DLD1 (cell line): ENCODE measurements around the gene PCDHB9.
"Not testable (repeated sequence)": the region's sequence is repeated elsewhere in the genome, so short reads cannot be mapped to it uniquely, and the experiment has no call there.

Experiments
- in situ Hi-C: cut with HindIII; loops from 2 replicates; pipeline ENCODE4 v1.10.0; 2017; ENCODE audit warnings: low sequenced_read_pairs

PCDHB9 gene

DNA sequence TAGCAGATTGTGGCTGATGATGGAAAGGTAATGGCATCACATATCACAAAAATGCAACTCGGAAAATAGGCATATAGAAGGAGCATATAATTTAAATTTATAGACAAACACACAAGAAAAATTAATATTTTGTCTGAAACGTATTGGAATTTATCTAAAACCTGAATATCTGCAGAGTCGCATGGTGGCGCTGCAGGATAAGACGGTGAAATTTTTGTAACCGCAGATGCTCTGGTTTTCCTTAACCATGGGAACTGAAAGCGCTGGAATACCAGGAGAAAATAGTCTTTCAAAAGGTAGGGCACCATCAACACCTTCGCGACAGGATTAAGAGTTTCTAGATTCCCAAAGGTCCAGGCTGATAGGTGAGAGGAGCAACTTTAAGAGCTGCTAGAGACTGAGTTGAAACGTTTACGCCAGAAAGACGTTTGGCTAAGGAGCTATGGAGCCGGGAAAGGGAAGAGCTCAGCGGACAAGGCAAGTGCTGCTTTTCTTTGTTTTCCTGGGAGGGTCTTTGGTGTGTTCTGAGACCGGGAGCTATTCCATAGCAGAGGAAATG lies 47.2 kb downstream of the PCDHB9 start:
- in situ Hi-C loops: no loop called here

- in situ Hi-C loops: not testable (repeated sequence)
Measured at GRCh38 chr5:141235922-141236321, 49.0 kb downstream of the PCDHB9 start.

DNA sequence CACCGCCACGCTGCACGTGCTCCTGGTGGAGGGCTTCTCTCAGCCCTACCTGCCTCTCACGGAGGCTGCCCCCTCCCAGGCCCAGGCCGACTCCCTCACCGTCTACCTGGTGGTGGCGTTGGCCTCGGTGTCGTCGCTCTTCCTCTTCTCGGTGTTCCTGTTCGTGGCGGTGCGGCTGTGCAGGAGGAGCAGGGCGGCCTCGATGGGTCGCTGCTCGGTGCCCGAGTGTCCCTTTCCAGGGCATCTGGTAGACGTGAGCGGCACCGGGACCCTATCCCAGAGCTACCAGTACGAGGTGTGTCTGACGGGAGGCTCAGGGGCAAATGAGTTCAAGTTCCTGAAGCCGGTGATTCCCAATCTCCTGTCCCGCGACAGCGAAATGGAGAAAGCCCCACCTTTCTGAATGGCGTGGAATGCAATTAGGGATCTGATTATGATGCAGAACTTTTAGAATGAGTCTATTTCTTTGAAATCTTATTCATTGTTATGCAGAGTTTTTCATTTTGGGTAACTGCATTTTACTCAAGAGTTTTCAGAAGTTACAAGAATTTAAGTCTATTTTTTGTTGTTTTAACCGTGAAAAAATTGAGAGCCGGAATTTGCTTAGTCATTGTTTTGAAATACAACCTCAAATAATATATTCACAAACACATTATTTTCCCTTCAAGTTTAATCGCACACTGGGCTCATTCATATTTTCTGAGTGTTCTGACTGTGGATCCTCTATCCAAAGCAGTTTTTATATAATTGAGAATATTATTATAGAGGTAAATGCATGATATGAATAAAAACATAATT lies 49.8 kb downstream of the PCDHB9 start:
- in situ Hi-C loops: no loop called here
